Smooth muscle cell (in vitro differentiated cells): Measurements from ENCODE around the gene TPP1. TPM values are rescaled to one million over a fixed set of nuclear protein-coding genes. Genes with fewer than 3 reads are reported as not detected.

Source experiments
- DNase-seq: peaks from one replicate; lab custom pipeline; 2025; ENCODE audit not compliant: unreplicated experiment; lab: John Stamatoyannopoulos, UW
- H2AFZ ChIP-seq: fragments of 200-600 bp; sonication (generic); 2 replicates; pipeline ENCODE4 v1.6.0; 2016; ENCODE audit warnings: antibody characterized with exemption, low read depth, mild to moderate bottlenecking
- H3F3A ChIP-seq: fragments of 200-600 bp; sonication (generic); 2 replicates; pipeline ENCODE4 v1.6.0; 2017; ENCODE audit warnings: antibody characterized with exemption, low read depth
- H3K27ac ChIP-seq: fragments of 200-600 bp; sonication (generic); 2 replicates; pipeline ENCODE4 v1.5.1; 2016; ENCODE audit warnings: low read depth, mild to moderate bottlenecking
- H3K27me3 ChIP-seq: fragments of 200-600 bp; sonication (generic); 2 replicates; pipeline ENCODE4 v1.6.1; 2016; ENCODE audit warnings: low read depth, mild to moderate bottlenecking
- H3K36me3 ChIP-seq: fragments of 200-600 bp; sonication (generic); 2 replicates; pipeline ENCODE4 v1.5.1; 2016; ENCODE audit warnings: low read depth
- H3K4me1 ChIP-seq: fragments of 200-600 bp; sonication (generic); 2 replicates; pipeline ENCODE4 v1.5.1; 2016; ENCODE audit warnings: low read depth
- H3K4me2 ChIP-seq: fragments of 200-600 bp; sonication (generic); 2 replicates; pipeline ENCODE4 v1.6.0; 2016; ENCODE audit warnings: mild to moderate bottlenecking
- H3K4me3 ChIP-seq: fragments of 200-600 bp; sonication (generic); 2 replicates; pipeline ENCODE4 v1.5.1; 2016; ENCODE audit warnings: mild to moderate bottlenecking
- H3K79me2 ChIP-seq: fragments of 200-600 bp; sonication (generic); 2 replicates; pipeline ENCODE4 v1.6.0; 2016; ENCODE audit warnings: low read depth, mild to moderate bottlenecking
- H3K9ac ChIP-seq: fragments of 200-600 bp; sonication (generic); 2 replicates; pipeline ENCODE4 v1.6.0; 2016; ENCODE audit warnings: low read depth
- H3K9me3 ChIP-seq: fragments of 200-600 bp; sonication (generic); replicated peaks from 2 replicates; pipeline ENCODE4 v1.5.1; 2016; ENCODE audit warnings: low read depth
- H4K20me1 ChIP-seq: fragments of 200-600 bp; sonication (generic); 2 replicates; pipeline ENCODE4 v1.6.0; 2016; ENCODE audit warnings: low read depth
- CTCF ChIP-seq: fragments of 200-600 bp; sonication (generic); IDR thresholded peaks from 2 replicates; pipeline ENCODE4 v1.5.1; 2017; ENCODE audit warnings: borderline replicate concordance, mild to moderate bottlenecking, antibody characterized with exemption; ENCODE audit not compliant: insufficient read depth, poor library complexity, severe bottlenecking
- WGBS: methylation state at CpG from one replicate; pipeline ENCODE4 v1.1.7; 2016; ENCODE audit warnings: low lambda C conversion rate; 5-methylcytosine and 5-hydroxymethylcytosine counted together
- polyA plus RNA-seq: library from polyadenylated mRNA; unstranded; fragments of >200 nt; fragmentation: Nextera tagmentation; extraction: Ambion mirVana; gene quantifications from 2 replicates; pipeline ENCODE4 v1.2.1, GENCODE V29; 2016
- total RNA-seq: library from RNA; depleted of rRNA; stranded (reverse); fragments of >200 nt; gene quantifications from 2 replicates; pipeline ENCODE4 v1.2.3, GENCODE V29; 2014

The TPP1 gene
- total and polyA plus RNA-seq, 2 experiments from 2014 or later, result 37.3 to 55.4 TPM

GRCh38 chr11:6623391-6624363, 4.5 kb upstream of the TPP1 start:
- Histone ChIP-seq H3K27me3 (no peaks in the 10 kb centered on the region), H3K9ac (no peak overlapping the region), H4K20me1 (no peaks in the 10 kb centered on the region), H3K79me2 (no peaks in the 10 kb centered on the region), H3F3A (peaks cover 1% of the 10 kb centered on the region), H3K4me1 (peaks cover 11% of the 10 kb centered on the region), H3K4me3 (no peak overlapping the region), H3K9me3 (no peaks in the 10 kb centered on the region), H3K36me3 (no peaks in the 10 kb centered on the region), H2AFZ (no peak overlapping the region), H3K4me2 (no peak overlapping the region), H3K27ac (no peak overlapping the region)
- DNase-seq, result no peak
- no peak for TF ChIP-seq CTCF
- 95% methylated on average over 31 of the region's 31 CpGs for WGBS

GRCh38 chr11:6622261-6623171, 3.3 kb upstream of the TPP1 start:
- Histone ChIP-seq H3K27me3 (no peaks in the 10 kb centered on the region), H3K36me3 (no peaks in the 10 kb centered on the region), H3K4me2 (no peak overlapping the region), H4K20me1 (no peaks in the 10 kb centered on the region), H3K79me2 (no peaks in the 10 kb centered on the region), H3K27ac (no peak overlapping the region), H3K4me3 (no peak overlapping the region), H3K9me3 (no peaks in the 10 kb centered on the region), H3F3A (peaks cover 5% of the 10 kb centered on the region), H2AFZ (no peak overlapping the region), H3K9ac (no peak overlapping the region), H3K4me1 (peaks cover 13% of the 10 kb centered on the region)
- no peak for DNase-seq
- WGBS, result 92% methylated on average over 24 of the region's 24 CpGs
- TF ChIP-seq CTCF, result no peak

- H3K9ac ChIP-seq, result no peak overlapping the region
- no peak for TF ChIP-seq CTCF
- peaks cover 5% of the 10 kb centered on the region for H3F3A ChIP-seq
- H3K4me3 ChIP-seq, result no peak overlapping the region
- H3K9me3 ChIP-seq, result no peaks in the 10 kb centered on the region
- 92% methylated on average over 16 of the region's 16 CpGs for WGBS
- no peaks in the 10 kb centered on the region for H3K36me3 ChIP-seq
- no peak for DNase-seq
- peaks cover 13% of the 10 kb centered on the region for H3K4me1 ChIP-seq
- no peak overlapping the region for H3K4me2 ChIP-seq
- no peaks in the 10 kb centered on the region for H4K20me1 ChIP-seq
- H3K27ac ChIP-seq, result no peak overlapping the region
- H3K79me2 ChIP-seq, result no peaks in the 10 kb centered on the region
- no peaks in the 10 kb centered on the region for H3K27me3 ChIP-seq
- no peak overlapping the region for H2AFZ ChIP-seq
These were observed 2.5 kb upstream of the TPP1 start for GRCh38 chr11:6621711-6622211.
